Activated CD8-positive, alpha-beta memory T cell treated with anti-CD3 and anti-CD28 coated beads, Interleukin-2, amount 50 U/mL, for 1 hour (primary cell): Measurements from ENCODE around the gene REV3L.
"Not testable (repeated sequence)": the region's sequence is repeated elsewhere in the genome, so short reads cannot be mapped to it uniquely, and the experiment has no call there.

Source experiments
- DNase-seq: peaks from one replicate; pipeline ENCODE4 v3.0.0-alpha.2; 2020; ENCODE audit errors: extremely low read depth

Gene REV3L

DNA sequence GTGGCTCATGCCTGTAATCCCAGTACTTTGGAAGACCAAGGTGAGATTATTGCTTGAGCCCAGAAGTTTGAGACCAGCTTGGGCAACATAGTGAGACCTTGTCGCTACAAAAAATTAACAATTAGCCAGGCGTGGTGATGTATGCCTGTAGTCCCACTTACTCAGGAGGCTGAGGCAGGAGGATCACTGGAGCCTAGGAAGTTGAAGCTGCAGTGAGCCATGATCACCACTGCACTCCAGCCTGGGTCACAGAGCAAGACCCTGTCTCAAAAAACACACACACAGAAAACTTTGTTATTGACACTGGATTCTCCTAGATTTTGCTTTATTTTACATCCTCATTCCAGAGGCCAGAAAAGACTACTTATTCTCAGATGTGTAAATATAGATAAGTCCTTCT is 9.5 kb upstream of the REV3L start:
- DNase-seq: no peak

DNA sequence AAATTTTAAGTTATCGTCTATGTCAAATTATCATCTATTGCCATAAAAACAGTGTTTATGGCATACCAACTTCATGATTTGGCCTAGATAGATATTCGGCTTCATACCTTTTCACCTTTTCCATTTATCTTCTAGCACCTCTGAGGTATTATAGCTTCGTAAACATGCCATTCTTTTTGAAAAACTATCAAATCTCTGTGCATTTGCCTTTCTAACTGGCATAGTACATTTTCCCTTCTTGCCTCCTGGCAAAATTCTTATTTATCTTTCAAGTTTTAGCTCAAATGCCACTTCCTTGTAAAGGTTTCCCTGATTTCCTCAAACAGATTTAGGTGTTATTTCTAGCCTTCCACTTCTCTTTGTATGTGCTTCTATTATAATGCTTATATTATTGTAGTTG is 7.0 kb upstream of the REV3L start:
- no peak for DNase-seq

DNA sequence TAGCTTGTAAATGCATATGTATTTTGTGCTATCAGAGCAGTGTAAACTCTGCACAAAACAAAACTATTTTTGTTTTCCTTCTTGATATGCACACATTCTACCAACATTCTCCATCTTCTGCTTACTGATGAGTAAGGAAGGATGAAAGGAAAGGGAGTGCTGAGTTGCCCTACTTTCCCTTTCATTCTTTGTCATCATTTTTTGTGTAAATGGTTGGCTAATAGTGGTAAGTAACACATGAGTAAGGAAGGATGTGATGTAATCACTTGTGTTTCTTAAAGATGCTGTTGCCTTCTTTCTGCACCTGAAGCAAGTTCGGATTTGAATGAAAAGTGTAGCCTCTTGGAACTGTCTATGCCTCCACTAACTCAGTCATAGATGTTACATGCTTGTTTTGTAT is 4.6 kb upstream of the REV3L start:
- no peak for DNase-seq

DNA sequence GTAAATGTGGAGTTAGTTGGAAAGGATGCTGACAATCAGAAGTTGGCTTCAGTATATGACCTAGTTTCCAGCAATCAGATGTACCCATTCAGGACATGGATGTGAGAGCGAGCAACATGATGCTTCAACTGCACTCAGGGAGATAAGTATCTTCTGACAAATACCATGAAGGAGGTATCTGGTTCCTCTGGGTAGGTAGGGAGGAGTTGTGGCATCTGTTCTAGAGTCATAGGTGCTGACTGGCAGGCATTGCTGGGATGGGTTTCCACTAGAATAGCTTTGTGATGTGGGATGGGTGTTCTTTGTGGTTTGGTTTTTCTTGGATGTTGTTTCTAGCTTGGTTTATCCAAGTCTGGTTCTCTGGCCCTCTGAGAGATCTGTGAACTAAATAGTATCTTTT is 3.9 kb upstream of the REV3L start:
- DNase-seq: no peak

DNA sequence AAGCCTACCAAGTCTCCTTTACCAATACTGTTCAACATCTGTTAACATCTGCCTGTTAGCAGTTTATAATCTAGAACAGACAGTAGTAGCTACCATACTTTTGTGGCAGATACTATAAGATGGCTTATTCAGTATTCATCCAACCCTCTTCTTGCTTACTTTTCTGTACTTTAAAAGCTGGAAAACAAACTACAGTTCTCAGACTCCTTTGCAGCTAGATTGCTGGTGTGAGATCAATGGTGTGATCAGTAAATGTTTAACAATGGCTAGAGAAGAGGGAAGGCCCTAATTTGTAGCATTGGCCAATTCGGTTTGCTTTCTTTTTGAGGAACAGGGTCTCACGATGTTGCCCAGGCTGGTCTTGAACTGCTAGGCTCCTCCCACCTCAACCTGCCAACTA is 3.5 kb upstream of the REV3L start:
- no peak for DNase-seq

DNA sequence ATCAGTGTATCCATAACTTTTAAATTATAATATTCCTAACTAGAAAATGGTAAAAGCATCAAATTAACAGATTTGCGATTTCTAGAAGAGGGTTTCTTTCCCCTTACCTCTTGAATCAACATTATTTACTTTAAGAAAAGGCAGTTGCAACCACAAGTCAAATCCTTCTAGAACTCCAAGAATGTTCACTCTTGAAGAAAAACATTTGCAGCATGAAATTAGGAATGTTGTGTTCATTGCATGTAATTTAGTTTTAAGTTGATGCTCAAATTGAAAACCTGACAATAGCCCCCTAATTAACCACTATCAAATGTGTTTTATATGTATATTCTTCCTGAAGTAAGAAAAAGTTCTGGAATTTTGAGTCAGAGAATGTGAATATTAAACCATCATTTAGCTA is 2.3 kb upstream of the REV3L start:
- no peak for DNase-seq

DNA sequence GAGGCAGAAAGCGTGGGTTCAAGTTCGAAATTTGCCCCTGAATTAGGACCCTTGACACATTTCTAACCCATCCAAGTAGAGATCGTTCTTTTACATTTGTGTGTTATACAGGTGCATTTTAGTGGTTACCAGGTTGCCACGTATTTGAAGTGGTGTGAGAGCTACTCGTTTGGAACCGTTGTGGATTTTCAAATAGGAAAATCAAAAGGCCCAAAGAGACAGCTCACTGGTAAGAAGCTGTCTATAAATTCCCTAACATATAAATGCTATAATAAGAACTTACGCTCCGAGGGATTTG is 1.6 kb upstream of the REV3L start:
- DNase-seq: no peak

DNA sequence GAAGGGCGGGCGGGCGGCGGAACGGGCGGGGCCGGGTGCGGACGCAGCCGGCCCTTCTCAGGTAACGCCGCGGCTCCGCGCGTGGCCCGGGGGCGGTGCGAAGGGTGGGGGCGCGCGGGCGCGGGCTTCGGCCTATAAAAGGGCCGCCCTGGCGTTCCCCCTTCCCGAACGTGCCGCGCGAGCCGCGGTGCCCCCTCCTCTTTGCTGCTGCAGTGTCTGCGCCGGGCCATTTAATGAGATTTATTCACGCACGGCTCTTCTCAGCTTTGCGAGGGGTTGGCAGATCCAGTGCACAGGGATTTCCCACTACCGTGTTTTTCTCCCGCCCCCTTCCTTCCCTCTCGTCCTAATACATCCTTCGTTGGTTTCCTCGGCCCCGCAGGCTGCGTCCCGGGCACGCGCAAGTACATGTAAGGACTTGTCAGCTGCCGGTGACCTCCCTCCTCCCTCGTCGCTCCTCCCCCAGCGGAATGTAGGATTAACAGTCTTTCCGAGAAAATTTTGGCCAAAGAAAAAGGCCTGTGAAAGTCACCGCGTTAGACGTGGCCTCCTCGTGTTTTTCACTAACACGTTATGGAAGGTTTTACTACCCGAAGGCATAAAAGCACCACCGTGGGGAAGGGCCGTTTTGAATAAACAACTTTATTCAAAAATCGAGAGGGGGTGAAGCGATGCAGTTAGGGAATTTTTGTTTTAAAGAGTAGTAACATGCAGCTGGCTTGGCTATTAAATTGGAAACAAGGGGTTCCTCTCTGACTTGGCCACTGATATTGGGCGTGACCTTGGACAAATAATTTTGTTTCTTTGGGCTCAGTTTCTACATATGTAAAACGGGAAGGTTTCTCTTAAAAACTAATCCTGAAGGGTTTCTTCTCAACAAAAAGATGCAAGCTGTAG is 966 bp upstream of the REV3L start:
- peak; percentile 34 for DNase-seq

DNA sequence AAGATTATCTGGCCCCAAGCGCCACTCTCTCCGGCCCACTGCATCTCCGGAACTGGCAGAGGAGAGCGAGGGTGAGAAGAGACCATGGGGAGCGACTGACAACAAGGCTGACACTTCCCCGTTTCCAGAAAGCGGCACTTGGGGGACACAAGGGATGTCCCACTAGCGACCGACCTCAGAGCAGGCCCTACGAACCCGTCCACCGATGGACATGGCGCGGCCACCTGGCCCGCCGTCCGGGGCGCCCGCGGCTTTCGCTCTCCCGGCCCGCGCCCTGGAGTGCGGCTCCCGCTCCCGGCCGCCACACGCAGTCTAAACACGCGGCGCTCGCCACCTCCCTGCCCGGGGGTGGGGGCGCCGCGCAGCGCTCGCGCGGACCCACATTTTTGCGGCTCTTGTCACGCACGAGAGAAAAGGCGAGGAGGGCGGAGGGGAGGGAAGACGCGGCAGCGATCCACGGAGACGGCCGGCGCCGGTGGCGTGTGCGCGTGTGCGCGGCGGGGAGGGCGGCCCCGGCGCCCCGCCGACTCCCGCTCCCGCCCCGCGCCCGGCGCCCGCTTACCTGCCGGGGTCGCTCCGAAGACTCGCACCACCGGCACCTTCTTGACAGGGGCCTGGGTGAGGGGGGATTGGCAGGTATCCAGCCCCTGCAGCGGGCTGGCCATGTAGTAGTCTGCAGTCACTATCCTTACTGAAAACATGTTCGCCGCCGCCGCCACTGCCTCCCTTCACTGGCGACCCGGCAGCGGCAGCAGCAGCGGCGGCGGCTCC is 645 bp downstream of the REV3L start:
- DNase-seq: peak; percentile 5

DNA sequence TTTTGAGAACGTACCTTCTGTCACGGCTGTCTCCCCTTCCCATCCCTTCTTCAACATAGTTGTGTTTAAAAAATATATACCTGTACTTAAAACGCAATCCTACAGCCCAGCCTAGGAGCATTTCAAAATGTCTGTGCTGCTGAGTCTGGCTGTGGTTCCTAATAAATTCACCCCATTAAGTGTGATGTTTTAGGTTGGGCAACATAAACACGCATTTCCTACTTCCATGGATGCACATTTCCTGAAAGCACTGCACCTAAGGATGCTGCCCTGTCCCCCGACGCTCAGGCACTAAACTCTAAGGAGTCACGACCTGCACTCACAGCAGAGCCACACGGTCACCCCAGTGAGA is 1.2 kb downstream of the REV3L start:
- DNase-seq: no peak

DNA sequence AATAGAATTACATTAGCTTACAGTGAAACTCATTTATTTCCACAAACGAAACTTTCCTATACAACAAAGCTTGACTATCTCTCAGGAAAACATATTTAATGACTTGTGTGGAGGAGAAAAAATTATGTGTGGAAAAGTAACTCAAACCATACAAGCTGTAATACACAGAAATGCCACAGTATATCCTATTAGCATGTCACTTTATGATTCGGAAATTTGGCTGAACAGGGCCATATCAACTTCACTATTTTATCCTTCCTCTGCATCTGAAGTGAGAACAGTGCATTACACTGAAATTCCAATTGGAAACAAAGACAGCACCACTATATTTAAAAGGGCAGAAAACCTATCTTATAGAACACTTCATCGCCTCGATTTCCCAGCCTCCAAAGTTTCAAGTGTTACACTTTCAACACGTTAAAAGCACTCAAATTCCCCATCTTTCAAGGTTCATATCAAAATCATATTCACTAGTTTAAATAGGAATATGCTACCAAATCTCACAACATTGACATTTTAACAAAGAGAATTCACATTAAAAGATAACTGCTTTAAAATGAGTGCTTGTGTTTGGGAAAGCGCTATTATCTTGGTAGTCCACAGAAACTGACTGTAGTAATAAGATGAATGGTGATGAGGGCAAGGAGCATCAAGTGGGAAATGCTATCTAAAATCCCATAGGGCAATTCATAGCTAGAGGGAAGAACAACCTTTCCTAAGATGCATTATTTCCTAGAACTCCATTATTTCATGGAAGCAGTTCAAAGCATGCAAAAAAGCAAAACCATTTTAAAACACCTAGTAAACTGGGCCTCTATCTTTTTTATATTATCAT is 1.8 kb downstream of the REV3L start:
- no peak for DNase-seq

DNA sequence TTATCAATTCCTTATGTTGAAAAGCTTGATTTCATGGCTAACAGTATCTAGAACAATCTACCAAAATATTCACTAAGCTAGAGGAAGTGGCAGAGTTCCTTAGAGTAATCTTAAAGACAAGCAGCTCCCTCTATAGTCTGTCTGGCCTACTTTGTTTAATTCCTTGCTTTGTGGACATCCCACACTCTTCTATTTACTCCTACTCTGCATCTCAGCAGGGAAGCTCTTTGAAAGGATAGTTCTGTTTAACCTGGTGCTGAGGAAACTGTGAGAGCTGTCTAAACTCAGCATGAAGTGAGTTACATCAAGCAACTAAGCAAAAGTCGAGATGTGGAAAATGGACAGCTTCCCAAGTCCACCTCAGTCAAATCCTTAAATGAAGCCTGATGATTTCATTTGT is 4.3 kb downstream of the REV3L start:
- DNase-seq: no peak

DNA sequence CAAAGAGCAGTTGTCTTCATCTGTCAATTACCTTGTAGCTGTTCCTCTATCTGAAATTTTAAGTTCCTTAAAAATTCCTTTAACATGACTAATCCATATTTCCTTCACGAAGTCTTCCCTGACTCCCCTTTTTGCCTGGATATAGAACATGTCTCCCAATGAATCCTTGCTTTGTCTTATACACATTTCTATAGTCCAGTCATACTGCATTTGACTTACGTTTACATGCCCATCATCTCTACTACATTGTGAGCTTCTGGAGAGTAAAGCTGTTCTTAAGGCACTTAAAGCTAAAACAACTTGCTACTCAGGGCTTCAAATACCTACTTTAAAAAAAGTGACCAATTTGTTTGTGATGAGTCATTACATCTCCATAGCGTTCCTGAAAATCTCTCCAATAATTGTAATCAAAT is 4.9 kb downstream of the REV3L start:
- DNase-seq: no peak

DNA sequence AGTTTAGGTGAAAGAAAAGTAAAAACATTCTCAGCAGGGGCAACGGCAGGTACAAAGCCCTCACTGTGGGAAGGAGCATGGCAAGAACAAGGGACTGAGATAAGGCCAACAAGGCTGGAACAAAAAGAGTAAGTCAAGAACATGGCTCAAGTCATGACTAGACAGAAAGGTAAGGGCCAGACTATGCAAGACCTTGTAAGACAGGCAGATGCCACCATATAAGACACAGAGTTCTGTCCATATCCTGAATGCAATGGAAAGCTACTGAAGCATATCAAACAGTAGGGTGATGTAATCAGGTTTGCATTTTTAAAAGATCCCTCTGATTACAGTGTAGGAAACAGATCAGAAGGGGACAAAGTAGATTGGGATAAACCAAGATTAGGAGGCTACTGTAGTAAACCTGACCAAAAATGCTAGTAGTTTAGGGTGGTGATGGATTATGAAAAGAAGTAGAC is 5.5 kb downstream of the REV3L start:
- no peak for DNase-seq

DNA sequence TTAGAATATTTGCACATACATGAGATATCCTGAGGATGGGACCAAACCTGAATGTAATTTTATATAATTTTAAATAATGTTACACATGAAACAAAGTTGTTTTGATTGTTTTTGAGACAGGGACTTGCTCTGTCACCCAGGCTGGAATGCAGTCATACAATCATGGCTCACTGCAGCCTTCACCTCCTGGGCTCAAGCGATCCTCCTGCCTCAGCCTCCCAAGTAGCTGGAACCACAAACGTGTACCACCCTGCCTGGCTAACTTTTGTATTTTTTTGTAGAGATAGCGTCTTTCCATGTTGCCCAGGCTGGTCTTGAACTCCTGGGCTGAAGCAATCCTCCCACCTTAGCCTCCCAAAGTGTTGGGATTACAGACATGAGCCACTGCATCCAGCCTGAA is 7.0 kb downstream of the REV3L start:
- not testable (repeated sequence) for DNase-seq

DNA sequence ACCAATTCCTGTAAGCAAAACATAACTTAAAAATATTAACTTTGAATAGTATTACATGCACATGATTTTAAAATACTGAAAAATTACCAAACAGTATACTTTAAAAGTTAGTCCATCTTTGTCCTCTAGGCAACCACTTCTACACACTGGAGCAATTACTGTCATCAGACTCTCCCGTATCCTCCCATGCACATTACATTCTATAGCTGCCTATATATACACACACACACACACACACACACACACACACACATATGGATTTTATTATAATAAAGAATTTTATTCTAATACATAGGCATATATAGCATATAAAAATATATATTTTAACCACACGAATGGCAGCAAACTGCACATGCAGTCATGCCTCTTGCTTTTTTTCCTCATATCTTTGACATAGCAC is 8.2 kb downstream of the REV3L start:
- no peak for DNase-seq

DNA sequence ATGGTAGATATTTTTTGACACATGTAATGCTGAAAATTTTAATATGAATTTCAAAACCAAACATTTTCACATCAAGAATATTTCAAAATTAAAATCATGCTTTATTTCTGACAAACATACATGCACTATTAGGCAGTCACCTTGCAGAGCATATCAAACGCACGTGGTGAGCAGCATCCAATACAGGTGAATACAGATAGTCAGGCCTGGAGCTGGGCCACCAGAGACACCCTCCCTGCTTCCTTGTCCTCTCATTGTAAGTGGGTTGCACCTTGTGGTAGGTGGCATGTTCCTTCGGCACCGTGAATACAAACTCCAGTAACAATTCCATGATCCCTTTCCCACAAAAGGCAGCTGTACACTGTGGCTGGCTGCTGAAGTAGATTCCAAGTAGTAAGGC is 8.9 kb downstream of the REV3L start:
- DNase-seq: no peak

DNA sequence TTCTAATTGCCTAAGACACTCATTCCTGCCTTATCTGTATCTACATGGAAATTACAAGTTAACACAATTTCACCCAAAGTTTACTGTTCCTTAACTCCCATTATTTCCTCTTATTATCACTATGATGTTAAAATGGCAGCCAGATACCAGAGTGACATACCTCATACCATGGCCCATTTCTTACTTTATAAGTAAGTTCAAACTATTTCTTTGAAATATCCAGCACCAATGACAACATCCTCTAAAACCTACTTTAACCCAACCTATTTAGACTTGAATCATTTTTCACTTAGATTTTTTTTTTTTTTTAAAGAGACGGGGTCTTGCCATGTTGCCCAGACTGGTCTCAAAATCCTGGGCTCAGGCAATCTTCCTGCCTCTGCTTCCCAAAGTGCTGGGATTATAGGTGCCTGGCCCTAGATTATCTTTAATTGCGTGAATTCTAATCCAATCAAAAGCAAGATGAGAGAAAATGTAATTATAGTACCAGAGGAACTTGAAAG is 10.0 kb downstream of the REV3L start:
- no peak for DNase-seq

DNA sequence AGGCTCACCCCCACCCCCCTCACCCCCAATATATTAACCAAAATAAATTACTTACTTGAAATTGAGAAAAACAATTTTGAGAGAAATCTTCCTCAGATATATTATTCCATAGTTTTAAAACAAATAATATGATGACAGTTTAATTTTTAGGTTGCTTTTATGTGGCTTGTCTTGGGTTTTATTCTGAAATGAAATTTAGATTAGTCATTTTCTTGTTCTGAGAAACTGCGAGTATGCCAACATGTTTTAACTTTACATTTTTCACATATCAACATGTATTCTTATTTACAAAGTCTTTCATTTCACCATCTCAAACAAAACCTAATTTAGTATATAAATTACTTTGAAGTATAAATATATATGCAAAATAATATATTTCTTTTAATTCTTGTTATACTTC is 11.1 kb downstream of the REV3L start:
- no peak for DNase-seq

DNA sequence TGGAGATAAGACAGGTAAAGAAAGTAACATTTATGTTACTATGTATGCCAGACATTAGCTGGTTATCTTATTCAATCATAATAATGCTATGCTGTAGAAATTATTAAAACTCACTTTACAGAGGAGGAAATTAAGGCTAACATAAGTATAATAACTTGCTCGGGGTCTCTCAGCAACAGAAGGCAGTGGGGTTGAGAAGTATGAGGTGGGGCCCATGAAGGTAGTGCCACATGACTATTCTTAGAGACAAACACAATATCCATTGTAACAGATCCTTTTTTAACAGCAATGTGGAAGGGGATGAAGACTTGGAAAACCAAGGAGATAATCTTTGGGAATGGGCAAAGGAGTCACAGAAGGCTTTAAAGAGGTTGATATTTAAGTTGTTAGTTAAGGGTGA is 11.5 kb downstream of the REV3L start:
- DNase-seq: no peak

DNA sequence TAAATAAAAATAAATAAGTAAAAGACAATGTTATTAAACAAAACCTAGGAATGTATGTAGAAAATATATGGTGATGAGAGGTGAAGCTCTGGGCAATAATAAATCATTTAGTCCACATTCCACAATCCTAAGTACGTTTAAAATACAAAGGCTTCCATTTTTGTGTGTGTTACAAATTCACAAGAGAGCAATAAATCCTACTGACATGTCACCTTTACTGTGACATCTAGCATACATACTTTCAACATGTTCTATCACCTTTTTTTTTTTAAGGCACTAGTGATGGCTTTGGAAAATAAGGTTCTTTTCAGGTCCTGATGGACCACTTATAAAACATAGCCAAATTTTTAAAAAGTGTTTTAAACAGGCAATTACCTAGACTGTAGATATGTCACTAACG is 12.0 kb downstream of the REV3L start:
- DNase-seq: no peak

DNA sequence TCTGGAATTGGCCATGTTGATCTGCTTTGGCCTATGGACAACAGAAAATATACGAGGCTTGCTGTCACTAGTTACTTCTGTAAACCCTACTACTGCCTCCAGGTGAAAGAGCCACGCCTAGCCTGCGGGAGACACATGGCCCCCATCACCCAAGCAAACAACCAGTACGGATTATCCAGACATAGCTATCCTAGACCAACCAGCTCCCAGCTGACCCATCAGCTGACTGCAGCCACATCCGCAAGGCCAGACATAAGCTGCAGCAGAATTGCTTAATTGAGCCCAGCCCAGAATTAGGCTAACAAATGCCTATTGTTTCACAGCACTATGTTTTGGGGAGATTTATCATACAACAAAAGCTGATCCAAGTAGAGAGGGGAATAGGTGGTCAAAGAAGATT is 13.5 kb downstream of the REV3L start:
- no peak for DNase-seq
